Measurements from ENCODE around the gene DNM2. TPM values are rescaled to one million over a fixed set of nuclear protein-coding genes. Genes with fewer than 3 reads are reported as not detected.

DNM2 gene
- total and polyA plus RNA-seq, 2 of the 13 experiments (the other 11 are each of a cell fraction or from before 2014, with no cell fraction given): 41.7 to 59.8 TPM

GRCh38 chr19:10752237-10752912 lies 34.5 kb downstream of the DNM2 start (continued):
- TF ChIP-seq ZNF687 (CRISPR knock-in tag; IDR thresholded peaks at IDR 0.05) (peak; percentile 26; the same call in 1 of the 2 replicates), ZBTB33 (CRISPR knock-in tag; IDR thresholded peaks at IDR 0.05) (0 out of 2 replicates have a peak, but pooled peaks have one; percentile 24)

- DNase-seq (ENCODE audit: low spot score): no peak
- POLR2A ChIA-PET: interaction anchor here (1.1 kb wide), 1 partner anchor 36 kb away, joined by 3 read pairs; no protein-coding TSS in a partner anchor
- CTCF ChIA-PET (ENCODE audit: low intra/inter-chr PET ratio, low total read pairs): no interaction called here
These were observed 35.2 kb downstream of the DNM2 start for GRCh38 chr19:10752913-10753704.

More at GRCh38 chr19:10752913-10753704, 35.2 kb downstream of the DNM2 start:
- H3K4me3 ChIP-seq (replicated peaks in 1 of 3; ENCODE audit: insufficient read depth in 1 of 3, low read depth in 2 of 3, low read length in 3 of 3): no peak overlapping the region
- WGBS (ENCODE audit: low lambda C conversion rate): 89% methylated on average over 10 of the region's 10 CpGs
- peaks cover 65% of the 10 kb centered on the region for H3K4me1 ChIP-seq (ENCODE audit: insufficient read depth, low read length)
- H3K36me3 ChIP-seq (replicated peaks in 1 of 2; ENCODE audit: control insufficient read depth in 1 of 2, insufficient read depth in 2 of 2, low read length in 2 of 2): no peaks in the 10 kb centered on the region; a peak in 2 of 5 replicates
- no peaks in the 10 kb centered on the region for H3K9me3 ChIP-seq (ENCODE audit: low read length)
- no TSS peak for BruUV-seq (replicated peaks)
- H3K27me3 ChIP-seq (ENCODE audit: control insufficient read depth in 1 of 2, insufficient read depth in 2 of 2, low read length in 2 of 2): no peaks in the 10 kb centered on the region
- no peak overlapping the region for H3K9ac ChIP-seq (ENCODE audit: insufficient read depth, low read depth, low read length)
- TF ChIP-seq ZNF770 (CRISPR knock-in tag; IDR thresholded peaks at IDR 0.05) (0 out of 2 replicates have a peak, but pooled peaks have one; percentile 50), HNRNPK (IDR thresholded peaks at IDR 0.05; ENCODE audit: low read depth, low read length, poor library complexity, severe bottlenecking) (peak; percentile 59), KLF15 (CRISPR knock-in tag; IDR thresholded peaks at IDR 0.05; ENCODE audit: borderline replicate concordance) (no peak)
- in situ Hi-C loops (cut with HindIII; ENCODE audit: extremely low pct_ligation_motif_present, low pct_unique_long_range_greater_than_20kb) (no loop called here), intact Hi-C loops (cut with micrococcal nuclease; ENCODE audit: unreplicated experiment) (no loop called here)
- ATAC-seq (no peak), FAIRE-seq (no peak)
- H3K79me2 ChIP-seq (ENCODE audit: insufficient read depth, low read length): peaks cover 54% of the 10 kb centered on the region
- H2AFZ ChIP-seq (ENCODE audit: low read length): no peak overlapping the region
- no peak overlapping the region for H3K4me2 ChIP-seq (ENCODE audit: low read depth, low read length)
- no peak overlapping the region for H3K27ac ChIP-seq (ENCODE audit: extremely low read length, insufficient read depth, low read length)
- no peaks in the 10 kb centered on the region for H4K20me1 ChIP-seq (ENCODE audit: insufficient read depth, low read length)

Data from HepG2 (cell line).